Breast epithelium (tissue), 4 donors: ENCODE measurements around the gene GNB1L. TPM values are rescaled to one million over a fixed set of nuclear protein-coding genes. Genes with fewer than 3 reads are reported as not detected.

Source experiments
- DNase-seq, 2 donors: peaks; one replicate each; pipeline ENCODE4 v3.0.0-alpha.2; 2019; ENCODE audit warnings: low spot score in 2 of 2
- H3K27ac ChIP-seq, 2 donors: fragments of 200-600 bp; sonication (generic) in 1 of 2; one replicate each; pipeline ENCODE4 v1.5.1; 2016 to 2019; ENCODE audit warnings: mild to moderate bottlenecking in 1 of 2
- H3K27me3 ChIP-seq, 2 donors: fragments of 200-600 bp; sonication (generic) in 1 of 2; one replicate each; pipeline versions ENCODE4 v1.5.1 to v1.6.0; 2017 to 2019; ENCODE audit warnings: control low read depth in 1 of 2, mild to moderate bottlenecking in 1 of 2
- H3K36me3 ChIP-seq: fragments of 200-600 bp; one replicate; pipeline ENCODE4 v1.5.1; 2019
- H3K4me1 ChIP-seq, 2 donors: fragments of 200-600 bp; sonication (generic); one replicate each; pipeline ENCODE4 v1.5.1; 2016 to 2019; ENCODE audit warnings: control low read depth in 1 of 2
- H3K4me3 ChIP-seq, 3 donors: fragments of 200-600 bp; sonication (generic); 1 replicate in 2 of 3; 2 replicates in 1 of 3; pipeline ENCODE4 v1.5.1; 2016 to 2019; ENCODE audit warnings: mild to moderate bottlenecking in 3 of 3, moderate library complexity in 2 of 3
- H3K9me3 ChIP-seq, 2 donors: fragments of 200-600 bp; sonication (generic) in 1 of 2; one replicate each; pipeline ENCODE4 v1.5.1; 2016 to 2019; ENCODE audit warnings: control low read depth in 1 of 2
- POLR2A ChIP-seq: fragments of 450-650 bp; IDR thresholded peaks from one replicate; pipeline ENCODE4 v1.6.1; 2016; ENCODE audit warnings: antibody characterized with exemption, mild to moderate bottlenecking, moderate library complexity
- POLR2AphosphoS5 ChIP-seq, 3 donors: sonication (generic); formaldehyde crosslinking; IDR thresholded peaks; one replicate each; pipeline ENCODE4 v1.6.1; 2017; ENCODE audit warnings: antibody characterized with exemption in 3 of 3
- intact Hi-C: fragments of 100-400 bp; cut with DNase I; formaldehyde crosslinking; loops from one replicate; pipeline ENCODE4 v1.15.1; 2023; ENCODE audit warnings: low total_unique reads
- total RNA-seq, 3 donors: library from RNA; depleted of rRNA; stranded (reverse); fragments of >200 nt; gene quantifications; one replicate each; pipeline ENCODE4 v1.1.0, GENCODE V29; 2016
- TF ChIP-seq, protein P1 (sequence below), 3 donors: fragments of 450-650 bp; IDR thresholded peaks; one replicate each; pipeline ENCODE4 v1.5.1; 2016 to 2017; ENCODE audit warnings: antibody characterized with exemption in 3 of 3, mild to moderate bottlenecking in 3 of 3, moderate library complexity in 3 of 3

The GNB1L gene
- total RNA-seq, 3 donors from 2014 or later = 5.6 to 8.2 (median 6.3) TPM

DNA sequence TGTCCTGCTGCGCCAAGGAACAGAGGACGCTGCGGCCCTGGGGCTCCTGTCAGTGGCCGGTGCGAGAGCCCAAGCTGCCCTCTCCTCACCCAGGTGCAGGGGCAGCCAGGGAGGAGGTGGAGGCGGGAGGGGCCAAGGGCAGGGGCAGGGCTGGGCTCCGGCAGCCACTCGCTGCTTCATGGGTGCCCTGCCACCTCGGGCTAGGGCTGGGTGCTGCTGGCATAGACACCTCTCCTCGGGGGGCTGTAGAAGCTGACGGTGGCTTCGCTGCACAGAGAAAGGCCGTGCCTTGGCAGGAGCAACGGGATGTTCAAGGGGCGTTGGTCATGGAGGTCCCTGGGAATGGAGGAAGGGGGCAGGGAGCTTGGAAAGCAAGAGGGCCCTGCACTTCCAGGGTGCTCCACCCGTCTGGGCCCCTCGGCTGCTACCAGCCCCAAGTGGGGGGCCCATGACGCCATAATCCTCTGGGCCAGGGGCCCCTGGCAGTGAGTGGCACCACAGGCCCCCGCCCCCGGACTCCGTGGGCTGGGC is 95.7 kb downstream of the GNB1L start:
- no peak for TF ChIP-seq POLR2AphosphoS5 (IDR thresholded peaks at IDR 0.05)
- no peak for DNase-seq
- peaks cover 9 to 41% of the 10 kb centered on the region in 2 donors for H3K27me3 ChIP-seq
- H3K9me3 ChIP-seq = no peaks in the 10 kb centered on the region
- H3K4me3 ChIP-seq = peak overlapping the region; percentile 10 to 45 (median 44)
- intact Hi-C loops = no loop called here
- peaks cover 5 to 12% of the 10 kb centered on the region in 2 donors for H3K4me1 ChIP-seq
- H3K36me3 ChIP-seq = no peaks in the 10 kb centered on the region
- no peak overlapping the region for H3K27ac ChIP-seq

DNA sequence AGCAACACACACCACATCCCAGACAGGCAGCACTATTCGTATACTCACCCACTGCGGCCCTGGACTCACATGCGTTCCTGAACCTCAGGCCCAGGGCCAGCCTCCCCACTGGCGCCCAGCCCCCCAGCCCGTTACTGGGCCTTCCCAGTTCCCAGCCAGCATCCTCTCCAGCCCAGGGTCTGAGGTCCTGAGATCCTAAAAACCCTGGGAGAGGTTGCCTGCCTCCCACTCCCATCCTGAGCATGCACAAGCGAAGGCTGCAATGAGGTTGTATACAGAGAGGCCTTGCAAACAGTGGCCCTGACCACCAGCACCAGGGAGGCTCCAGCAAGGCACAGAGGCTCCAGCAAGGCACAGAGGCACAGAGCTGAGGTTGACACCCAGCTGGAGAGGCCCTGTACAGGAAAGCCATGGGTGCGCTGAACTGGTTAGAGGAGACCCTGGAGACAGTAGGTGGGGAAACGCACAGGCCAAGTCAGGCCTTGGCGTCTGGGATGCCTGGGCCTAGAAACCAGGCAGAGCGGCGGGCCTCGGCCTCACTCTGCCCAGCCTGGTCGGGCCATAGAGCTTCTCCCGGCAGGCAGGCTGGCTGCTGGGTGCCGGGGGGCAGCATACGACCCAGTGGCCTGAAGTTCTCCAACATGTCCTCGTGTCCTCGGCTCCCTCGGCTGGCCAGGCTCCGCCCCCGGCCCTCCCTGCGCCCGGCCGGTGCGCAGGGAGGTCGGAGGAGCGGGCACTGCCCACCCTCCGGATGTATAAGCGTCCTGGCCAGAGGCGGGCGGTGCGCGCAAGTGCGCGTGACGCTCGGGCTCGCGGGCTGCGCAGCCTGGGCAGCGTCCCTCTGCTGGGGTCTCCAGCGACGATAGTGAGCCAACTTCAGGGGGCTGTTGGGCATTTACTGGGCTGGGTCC is 96.4 kb downstream of the GNB1L start:
- Histone ChIP-seq H3K9me3 (no peaks in the 10 kb centered on the region), H3K4me3 (peak overlapping the region in 2 of 3 donors; percentile 10 to 44), H3K27ac (no peak overlapping the region), H3K27me3 (peaks cover 9 to 47% of the 10 kb centered on the region in 2 donors), H3K4me1 (peaks cover 5 to 12% of the 10 kb centered on the region in 2 donors), H3K36me3 (no peaks in the 10 kb centered on the region)
- DNase-seq = no peak
- intact Hi-C loops = no loop called here
- TF ChIP-seq, protein P1, sequence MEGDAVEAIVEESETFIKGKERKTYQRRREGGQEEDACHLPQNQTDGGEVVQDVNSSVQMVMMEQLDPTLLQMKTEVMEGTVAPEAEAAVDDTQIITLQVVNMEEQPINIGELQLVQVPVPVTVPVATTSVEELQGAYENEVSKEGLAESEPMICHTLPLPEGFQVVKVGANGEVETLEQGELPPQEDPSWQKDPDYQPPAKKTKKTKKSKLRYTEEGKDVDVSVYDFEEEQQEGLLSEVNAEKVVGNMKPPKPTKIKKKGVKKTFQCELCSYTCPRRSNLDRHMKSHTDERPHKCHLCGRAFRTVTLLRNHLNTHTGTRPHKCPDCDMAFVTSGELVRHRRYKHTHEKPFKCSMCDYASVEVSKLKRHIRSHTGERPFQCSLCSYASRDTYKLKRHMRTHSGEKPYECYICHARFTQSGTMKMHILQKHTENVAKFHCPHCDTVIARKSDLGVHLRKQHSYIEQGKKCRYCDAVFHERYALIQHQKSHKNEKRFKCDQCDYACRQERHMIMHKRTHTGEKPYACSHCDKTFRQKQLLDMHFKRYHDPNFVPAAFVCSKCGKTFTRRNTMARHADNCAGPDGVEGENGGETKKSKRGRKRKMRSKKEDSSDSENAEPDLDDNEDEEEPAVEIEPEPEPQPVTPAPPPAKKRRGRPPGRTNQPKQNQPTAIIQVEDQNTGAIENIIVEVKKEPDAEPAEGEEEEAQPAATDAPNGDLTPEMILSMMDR (IDR thresholded peaks at IDR 0.05) = no peak
- no peak for TF ChIP-seq POLR2AphosphoS5 (IDR thresholded peaks at IDR 0.05)
- no peak for TF ChIP-seq POLR2A

DNA sequence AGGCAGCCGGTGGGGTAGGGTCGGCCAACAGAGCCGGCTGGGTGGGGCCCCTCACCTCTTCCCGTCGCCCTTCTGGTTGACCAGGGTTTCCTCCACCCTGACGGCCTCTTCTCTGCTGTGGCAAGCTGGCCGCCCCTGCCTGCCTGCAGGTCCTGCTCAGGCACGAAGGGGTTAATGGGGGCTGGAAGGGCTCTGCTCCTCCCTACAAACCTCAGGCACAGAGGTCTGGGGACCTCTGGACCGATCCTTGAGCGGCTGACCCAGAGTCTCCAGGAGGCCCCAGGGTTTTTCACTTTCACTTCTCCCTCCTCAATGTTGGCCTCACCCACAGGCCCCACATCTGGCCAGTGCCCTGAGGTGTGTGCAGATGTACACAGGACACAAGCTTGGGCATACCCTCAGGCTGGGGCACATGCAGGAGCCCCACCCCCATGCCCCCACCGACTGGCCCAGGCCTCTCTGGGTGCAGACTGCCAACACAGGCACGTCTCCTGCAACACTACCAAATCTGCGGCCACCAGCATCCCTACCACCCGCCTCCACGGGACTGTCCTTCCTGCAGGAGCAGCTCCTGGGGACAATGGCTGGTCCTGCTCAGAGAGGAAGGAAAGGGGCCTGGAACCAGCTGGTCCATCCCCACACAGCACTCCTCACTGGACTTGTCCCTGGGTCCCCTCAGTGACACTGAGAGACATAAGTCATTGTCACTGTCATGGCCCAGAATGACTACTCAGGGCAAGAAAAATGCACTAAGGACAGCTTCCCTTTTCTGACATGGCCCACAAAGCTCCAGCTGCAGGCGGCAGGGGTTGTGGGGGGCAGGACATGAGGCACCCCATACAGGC is 97.3 kb downstream of the GNB1L start:
- no peaks in the 10 kb centered on the region for H3K36me3 ChIP-seq
- no peak for DNase-seq
- H3K27ac ChIP-seq = no peak overlapping the region
- TF ChIP-seq, protein P1 (IDR thresholded peaks at IDR 0.05) = no peak
- TF ChIP-seq POLR2A (no peak), POLR2AphosphoS5 (IDR thresholded peaks at IDR 0.05) (no peak)
- H3K4me1 ChIP-seq = peaks cover 5 to 12% of the 10 kb centered on the region in 2 donors
- intact Hi-C loops = no loop called here
- peak overlapping the region; percentile 22 to 68 (median 41) for H3K4me3 ChIP-seq
- peaks cover 9 to 52% of the 10 kb centered on the region in 2 donors for H3K27me3 ChIP-seq
- no peaks in the 10 kb centered on the region for H3K9me3 ChIP-seq

DNA sequence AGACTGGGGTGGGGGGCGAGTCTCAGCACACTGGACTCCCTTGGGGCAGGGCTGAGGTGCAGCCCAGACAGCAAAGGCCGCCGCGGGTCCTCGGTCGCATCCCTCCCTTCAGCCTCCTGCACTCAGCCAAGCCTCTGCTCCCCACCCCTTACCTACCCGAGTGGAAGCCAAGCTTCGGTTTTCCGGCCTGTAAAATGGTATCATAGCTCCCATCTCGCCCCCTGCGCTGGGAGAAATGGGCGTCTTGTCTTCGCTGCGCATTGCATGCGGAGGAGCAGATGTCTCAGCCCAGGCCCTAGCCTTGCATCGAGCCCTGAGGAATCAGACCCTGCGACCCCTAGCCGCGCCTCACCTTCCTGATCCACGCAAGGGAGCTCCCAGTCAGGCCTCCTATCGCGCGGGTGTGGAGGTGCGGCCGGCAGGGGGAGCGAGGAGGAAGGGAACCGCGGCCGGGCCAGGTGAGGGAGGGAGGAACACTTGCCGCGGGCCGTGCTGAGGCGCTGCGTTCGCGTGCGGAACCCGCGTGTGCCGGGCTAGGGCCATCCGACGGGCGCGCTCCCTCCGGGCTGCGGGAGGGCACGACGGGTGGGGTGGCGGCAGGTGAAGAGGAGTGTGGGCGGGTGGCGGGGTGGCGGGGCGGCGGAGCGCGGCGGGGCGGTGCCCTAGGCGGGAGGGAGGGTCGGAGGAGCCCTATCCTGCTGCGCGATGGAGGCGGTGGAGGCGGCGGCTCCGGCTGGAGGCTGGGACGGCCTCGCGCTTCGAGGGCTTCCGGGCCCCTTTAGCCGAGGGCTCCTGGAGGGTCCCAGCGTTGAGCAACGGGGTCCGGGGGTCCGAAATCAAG is 98.2 kb downstream of the GNB1L start:
- Histone ChIP-seq H3K36me3 (no peaks in the 10 kb centered on the region), H3K4me1 (peaks cover 5 to 12% of the 10 kb centered on the region in 2 donors), H3K4me3 (peak overlapping the region; percentile 22 to 68 (median 41)), H3K9me3 (no peaks in the 10 kb centered on the region), H3K27ac (no peak overlapping the region), H3K27me3 (peaks cover 9 to 52% of the 10 kb centered on the region in 2 donors)
- TF ChIP-seq POLR2AphosphoS5 (IDR thresholded peaks at IDR 0.05) (peak in 1 of 3 donors; percentile 18), POLR2A (no peak)
- TF ChIP-seq, protein P1 (IDR thresholded peaks at IDR 0.05) = peak; percentile 51 to 78 (median 67)
- DNase-seq = peak; percentile 54 to 80
- intact Hi-C loops = no loop called here
